Subcutaneous abdominal adipose tissue (tissue), 5 donors: ENCODE results near the gene MALRD1.

ENCODE experiments used
- H3K27ac ChIP-seq: one replicate; pipeline ENCODE4 v1.7.0; 2013; ENCODE audit warnings: low read depth, mild to moderate bottlenecking, inconsistent platforms, low read length, moderate library complexity
- H3K27me3 ChIP-seq, 5 donors: one replicate each; pipeline ENCODE4 v1.7.0; 2013; ENCODE audit warnings: low read length in 5 of 5, inconsistent platforms in 1 of 5; ENCODE audit not compliant: control insufficient read depth in 5 of 5, insufficient read depth in 4 of 5
- H3K36me3 ChIP-seq, 5 donors: one replicate each; pipeline ENCODE4 v1.7.0; 2013; ENCODE audit warnings: low read length in 5 of 5; ENCODE audit not compliant: control insufficient read depth in 5 of 5, insufficient read depth in 5 of 5
- H3K4me1 ChIP-seq, 5 donors: one replicate each; pipeline ENCODE4 v1.7.0; 2013; ENCODE audit warnings: low read length in 5 of 5, mild to moderate bottlenecking in 3 of 5, moderate library complexity in 1 of 5; ENCODE audit not compliant: control insufficient read depth in 5 of 5, insufficient read depth in 5 of 5
- H3K4me3 ChIP-seq, 5 donors: one replicate each; pipeline ENCODE4 v1.7.0; 2013; ENCODE audit warnings: low read length in 5 of 5, low read depth in 1 of 5
- H3K9ac ChIP-seq, 5 donors: one replicate each; pipeline ENCODE4 v1.7.0; 2013; ENCODE audit warnings: low read length in 5 of 5, mild to moderate bottlenecking in 4 of 5, moderate library complexity in 3 of 5
- H3K9me3 ChIP-seq, 5 donors: one replicate each; pipeline ENCODE4 v1.7.0; 2013; ENCODE audit warnings: low read length in 5 of 5; ENCODE audit not compliant: control insufficient read depth in 5 of 5
- donor health status: healthy.
- donor health status: healthy.
- donor health status: healthy.
- donor health status: healthy.
- donor health status: healthy.

Gene MALRD1

GRCh38 chr10:19592276-19592675, 543.7 kb downstream of the MALRD1 start:
- Histone ChIP-seq H3K36me3 (no peaks in the 10 kb centered on the region), H3K27me3 (no peaks in the 10 kb centered on the region), H3K4me3 (no peak overlapping the region), H3K9ac (no peak overlapping the region), H3K4me1 (no peaks in the 10 kb centered on the region), H3K9me3 (no peaks in the 10 kb centered on the region), H3K27ac (no peak overlapping the region)

DNA sequence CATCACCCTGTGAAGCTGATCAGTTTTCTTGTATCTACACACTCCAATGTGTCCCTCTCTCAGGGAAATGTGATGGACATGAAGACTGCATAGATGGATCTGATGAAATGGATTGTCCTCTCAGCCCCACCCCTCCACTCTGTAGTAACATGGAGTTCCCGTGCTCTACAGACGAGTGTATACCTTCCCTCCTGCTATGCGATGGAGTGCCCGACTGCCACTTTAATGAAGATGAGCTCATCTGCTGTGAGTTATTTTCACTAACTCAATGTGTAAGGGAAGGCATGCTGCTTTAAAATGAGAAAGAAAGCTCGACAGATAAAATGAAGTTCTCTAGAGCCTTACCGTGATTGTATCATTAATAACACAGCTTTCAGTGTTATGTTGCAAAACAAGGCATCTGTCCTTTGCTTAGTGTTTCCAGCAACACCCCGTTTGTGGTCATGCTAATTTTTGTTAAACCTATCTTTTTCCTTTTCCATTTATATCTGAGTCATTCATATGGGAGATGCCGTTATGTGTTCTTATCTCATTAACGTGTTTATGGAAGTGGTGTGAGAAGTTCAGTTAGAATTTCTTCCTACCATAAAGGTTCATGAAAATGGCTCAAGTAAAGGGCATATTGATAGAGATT, 546.7 kb downstream of the MALRD1 start:
- no peaks in the 10 kb centered on the region for H3K9me3 ChIP-seq
- no peak overlapping the region for H3K9ac ChIP-seq
- H3K4me1 ChIP-seq = no peaks in the 10 kb centered on the region
- H3K27me3 ChIP-seq = no peaks in the 10 kb centered on the region
- H3K36me3 ChIP-seq = no peaks in the 10 kb centered on the region
- no peak overlapping the region for H3K4me3 ChIP-seq
- H3K27ac ChIP-seq = no peak overlapping the region

DNA sequence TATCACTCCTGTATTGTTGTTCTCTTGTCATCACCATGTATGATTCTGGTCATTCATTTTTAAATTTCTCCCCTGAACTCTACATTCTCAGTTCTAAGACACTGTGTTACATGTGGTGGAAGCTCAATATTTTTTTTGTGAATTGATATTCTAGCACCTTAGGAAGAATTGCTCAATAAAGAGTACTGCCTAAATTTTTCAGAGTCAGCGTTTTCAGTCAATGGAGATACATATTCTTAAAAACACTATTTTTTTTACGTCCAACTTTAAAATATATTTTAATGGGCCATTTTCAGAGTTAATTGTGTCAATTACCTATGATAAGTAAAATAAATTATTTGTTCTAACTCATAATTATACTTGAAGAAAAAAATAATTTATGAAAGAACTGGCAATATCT, 557.2 kb downstream of the MALRD1 start:
- Histone ChIP-seq H3K27ac (no peak overlapping the region), H3K9me3 (no peaks in the 10 kb centered on the region), H3K4me1 (no peaks in the 10 kb centered on the region), H3K9ac (no peak overlapping the region), H3K4me3 (no peak overlapping the region), H3K36me3 (no peaks in the 10 kb centered on the region), H3K27me3 (no peaks in the 10 kb centered on the region)

DNA sequence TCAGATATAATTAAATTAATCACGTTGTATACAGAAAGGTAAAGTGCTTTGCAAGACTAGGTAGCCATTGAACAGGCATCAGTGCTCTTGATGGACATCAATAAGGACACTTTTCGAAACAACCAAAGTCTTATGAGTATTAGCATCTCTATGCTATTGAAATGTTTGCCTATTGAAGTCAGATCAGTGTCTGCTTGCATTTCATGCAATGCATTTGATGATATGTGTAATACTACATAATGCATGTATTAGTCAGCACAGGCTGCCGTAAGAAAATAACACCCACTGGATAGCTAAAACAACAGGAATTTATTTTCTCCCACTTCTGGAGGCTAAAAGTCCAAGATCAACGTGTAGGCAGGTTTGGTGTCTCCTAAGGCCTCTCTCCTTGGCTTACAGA, 558.4 kb downstream of the MALRD1 start:
- Histone ChIP-seq H3K9me3 (no peaks in the 10 kb centered on the region), H3K27ac (no peak overlapping the region), H3K36me3 (no peaks in the 10 kb centered on the region), H3K4me3 (no peak overlapping the region), H3K9ac (no peak overlapping the region), H3K27me3 (no peaks in the 10 kb centered on the region), H3K4me1 (no peaks in the 10 kb centered on the region)

DNA sequence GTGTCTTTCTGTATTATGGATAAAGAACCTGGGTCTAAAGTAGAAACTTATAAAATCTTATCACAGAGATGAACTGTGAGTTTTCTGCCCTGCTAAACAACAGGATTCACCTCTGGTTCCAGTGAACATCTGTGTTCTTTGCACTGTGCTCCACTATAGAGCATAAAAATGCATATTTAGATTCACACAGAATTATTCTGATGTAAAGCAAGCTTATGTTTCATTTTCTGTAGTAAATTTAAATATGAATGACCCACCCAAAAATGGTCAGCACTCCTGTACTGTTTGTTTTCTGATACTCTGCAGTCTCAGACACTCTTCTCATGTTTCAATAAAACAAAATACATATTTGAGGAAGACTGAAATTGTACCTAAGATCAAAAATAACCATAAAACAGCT, 563.2 kb downstream of the MALRD1 start:
- no peaks in the 10 kb centered on the region for H3K36me3 ChIP-seq
- no peak overlapping the region for H3K27ac ChIP-seq
- H3K4me1 ChIP-seq = no peaks in the 10 kb centered on the region
- no peaks in the 10 kb centered on the region for H3K27me3 ChIP-seq
- no peak overlapping the region for H3K4me3 ChIP-seq
- no peak overlapping the region for H3K9ac ChIP-seq
- peaks cover 0 to 5% (median 0%) of the 10 kb centered on the region in 5 donors for H3K9me3 ChIP-seq

- Histone ChIP-seq H3K9ac (no peak overlapping the region), H3K27ac (no peak overlapping the region), H3K27me3 (no peaks in the 10 kb centered on the region), H3K9me3 (peaks cover 0 to 5% (median 0%) of the 10 kb centered on the region in 5 donors), H3K36me3 (no peaks in the 10 kb centered on the region), H3K4me3 (no peak overlapping the region), H3K4me1 (no peaks in the 10 kb centered on the region)
These were observed 568.4 kb downstream of the MALRD1 start for GRCh38 chr10:19616966-19617365.

GRCh38 chr10:19620811-19621210, 572.2 kb downstream of the MALRD1 start:
- Histone ChIP-seq H3K9me3 (no peaks in the 10 kb centered on the region), H3K27ac (no peak overlapping the region)

GRCh38 chr10:19623321-19623720, 574.7 kb downstream of the MALRD1 start:
- Histone ChIP-seq H3K4me3 (no peak overlapping the region), H3K9ac (no peak overlapping the region), H3K9me3 (no peaks in the 10 kb centered on the region), H3K27ac (no peak overlapping the region), H3K27me3 (no peaks in the 10 kb centered on the region), H3K36me3 (no peaks in the 10 kb centered on the region), H3K4me1 (no peaks in the 10 kb centered on the region)

More at GRCh38 chr10:19620811-19621210, 572.2 kb downstream of the MALRD1 start:
- Histone ChIP-seq H3K36me3 (no peaks in the 10 kb centered on the region), H3K27me3 (no peaks in the 10 kb centered on the region), H3K4me1 (no peaks in the 10 kb centered on the region), H3K4me3 (no peak overlapping the region), H3K9ac (no peak overlapping the region)

- H3K4me3 ChIP-seq = no peak overlapping the region
- no peaks in the 10 kb centered on the region for H3K9me3 ChIP-seq
- H3K27ac ChIP-seq = no peak overlapping the region
- no peaks in the 10 kb centered on the region for H3K27me3 ChIP-seq
- peaks cover 0 to 17% (median 12%) of the 10 kb centered on the region in 5 donors for H3K4me1 ChIP-seq
- H3K36me3 ChIP-seq = no peaks in the 10 kb centered on the region
- no peak overlapping the region for H3K9ac ChIP-seq
These were observed 577.6 kb downstream of the MALRD1 start for GRCh38 chr10:19626156-19626555.

DNA sequence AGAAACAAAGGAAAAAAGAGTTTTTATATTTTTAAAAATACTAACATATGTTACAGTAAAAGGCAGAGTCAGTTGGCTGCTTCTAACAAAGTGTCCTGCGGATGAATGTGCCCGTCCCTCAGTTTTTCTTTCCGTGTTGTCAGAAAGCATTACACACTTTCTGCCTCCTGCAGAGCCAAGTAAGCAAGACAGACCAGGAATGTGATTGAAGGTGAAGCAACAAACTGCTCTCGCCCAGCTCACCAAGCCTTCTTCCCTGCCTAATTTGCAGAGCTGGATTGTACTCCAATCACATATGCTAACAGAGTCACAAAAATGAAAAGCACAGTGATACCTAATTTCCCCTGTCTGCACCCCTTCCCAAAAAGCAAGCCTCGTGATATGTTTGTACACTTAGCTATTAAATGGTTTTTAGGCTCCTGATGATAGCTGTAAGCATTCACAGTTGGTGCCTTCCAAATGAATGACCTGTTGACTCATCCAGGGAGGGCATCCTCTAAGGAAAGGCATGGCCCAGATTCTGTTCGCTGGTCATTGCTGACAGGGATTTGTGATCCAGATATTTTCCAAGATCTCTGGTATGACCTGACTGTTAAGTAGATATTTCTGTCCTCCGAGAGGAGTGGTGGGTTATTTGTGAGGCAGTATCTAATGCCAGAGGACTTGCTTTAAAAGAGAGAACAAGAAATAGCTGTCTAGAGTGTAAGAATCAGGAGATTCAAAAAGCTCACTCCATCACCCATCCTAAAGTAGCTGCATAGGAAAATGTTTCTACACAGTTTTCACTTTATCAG, 580.4 kb downstream of the MALRD1 start:
- H3K9ac ChIP-seq = no peak overlapping the region
- peaks cover 0 to 27% (median 22%) of the 10 kb centered on the region in 5 donors for H3K4me1 ChIP-seq
- no peaks in the 10 kb centered on the region for H3K9me3 ChIP-seq
- no peak overlapping the region for H3K4me3 ChIP-seq
- no peaks in the 10 kb centered on the region for H3K36me3 ChIP-seq
- no peaks in the 10 kb centered on the region for H3K27me3 ChIP-seq
- H3K27ac ChIP-seq = peak overlapping the region; percentile 21
